RWPE2 (cell line): ENCODE measurements around the gene TMEM232.
"Not testable (repeated sequence)": the region's sequence is repeated elsewhere in the genome, so short reads cannot be mapped to it uniquely, and the experiment has no call there.

Source experiments
- ATAC-seq: fragments of 200-7000 bp; cut with Tn5 transposase; 3 replicates; pipeline ENCODE4 v1.9.1; 2021; ENCODE audit warnings: low read depth
- DNase-seq: peaks from one replicate; pipeline ENCODE4 v3.0.0-alpha.2; 2020; ENCODE audit warnings: low spot score
- H3K27ac ChIP-seq: fragments of 450-650 bp; 2 replicates; pipeline ENCODE4 v1.5.1; 2017; ENCODE audit warnings: mild to moderate bottlenecking; ENCODE audit not compliant: poor library complexity, severe bottlenecking
- H3K27me3 ChIP-seq: fragments of 250-450 bp; sonication (Bioruptor Pico); 2 replicates; pipeline ENCODE4 v1.5.1; 2021; ENCODE audit warnings: mild to moderate bottlenecking, moderate library complexity; ENCODE audit not compliant: insufficient read depth, poor library complexity, severe bottlenecking
- H3K36me3 ChIP-seq: fragments of 250-450 bp; sonication (Bioruptor Pico); 2 replicates; pipeline ENCODE4 v1.5.1; 2020; ENCODE audit warnings: low read depth, mild to moderate bottlenecking, moderate library complexity
- H3K4me1 ChIP-seq: fragments of 250-450 bp; sonication (Bioruptor Pico); 2 replicates; pipeline ENCODE4 v1.5.1; 2021; ENCODE audit warnings: mild to moderate bottlenecking, moderate library complexity; ENCODE audit not compliant: insufficient read depth, poor library complexity, severe bottlenecking
- H3K4me3 ChIP-seq: fragments of 250-450 bp; sonication (Bioruptor Pico); 2 replicates; pipeline ENCODE4 v1.5.1; 2021; ENCODE audit warnings: mild to moderate bottlenecking, moderate library complexity; ENCODE audit not compliant: severe bottlenecking
- H3K9me3 ChIP-seq: fragments of 250-450 bp; sonication (Bioruptor Pico); 2 replicates; pipeline ENCODE4 v1.5.1; 2021; ENCODE audit warnings: mild to moderate bottlenecking, moderate library complexity; ENCODE audit not compliant: severe bottlenecking
- TF ChIP-seq, protein P1 (sequence below): fragments of 450-650 bp; IDR thresholded peaks from one replicate; pipeline ENCODE4 v1.5.1; 2017; ENCODE audit warnings: mild to moderate bottlenecking, moderate library complexity; ENCODE audit not compliant: poor library complexity, severe bottlenecking

Gene TMEM232

DNA sequence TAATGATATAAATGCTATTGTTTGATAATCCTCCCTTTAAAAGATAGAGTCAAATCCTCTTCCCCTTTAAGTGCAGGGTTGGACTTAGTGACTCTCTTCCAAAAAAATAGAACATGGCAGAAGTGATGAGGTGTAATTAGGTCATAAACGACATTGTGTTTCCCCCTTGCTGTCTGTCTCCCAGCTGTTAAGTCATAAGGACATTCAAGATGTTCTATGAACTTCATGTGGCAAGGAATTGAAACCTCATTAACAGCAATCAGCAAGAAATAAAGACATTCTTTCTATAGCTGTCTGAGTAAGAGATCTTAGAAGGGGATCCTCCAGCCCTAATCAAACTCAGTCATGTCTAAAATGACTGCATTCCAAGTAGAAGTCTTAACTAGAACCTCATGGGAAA is 9.1 kb upstream of the TMEM232 start:
- Histone ChIP-seq H3K9me3 (no peaks in the 10 kb centered on the region), H3K4me3 (no peak overlapping the region), H3K36me3 (0 out of 2 replicates have a peak, but pooled peaks cover 4% of the 10 kb centered on the region), H3K4me1 (peaks cover 16% of the 10 kb centered on the region), H3K27ac (no peak overlapping the region), H3K27me3 (no peaks in the 10 kb centered on the region)
- no peak for DNase-seq
- TF ChIP-seq, protein P1, sequence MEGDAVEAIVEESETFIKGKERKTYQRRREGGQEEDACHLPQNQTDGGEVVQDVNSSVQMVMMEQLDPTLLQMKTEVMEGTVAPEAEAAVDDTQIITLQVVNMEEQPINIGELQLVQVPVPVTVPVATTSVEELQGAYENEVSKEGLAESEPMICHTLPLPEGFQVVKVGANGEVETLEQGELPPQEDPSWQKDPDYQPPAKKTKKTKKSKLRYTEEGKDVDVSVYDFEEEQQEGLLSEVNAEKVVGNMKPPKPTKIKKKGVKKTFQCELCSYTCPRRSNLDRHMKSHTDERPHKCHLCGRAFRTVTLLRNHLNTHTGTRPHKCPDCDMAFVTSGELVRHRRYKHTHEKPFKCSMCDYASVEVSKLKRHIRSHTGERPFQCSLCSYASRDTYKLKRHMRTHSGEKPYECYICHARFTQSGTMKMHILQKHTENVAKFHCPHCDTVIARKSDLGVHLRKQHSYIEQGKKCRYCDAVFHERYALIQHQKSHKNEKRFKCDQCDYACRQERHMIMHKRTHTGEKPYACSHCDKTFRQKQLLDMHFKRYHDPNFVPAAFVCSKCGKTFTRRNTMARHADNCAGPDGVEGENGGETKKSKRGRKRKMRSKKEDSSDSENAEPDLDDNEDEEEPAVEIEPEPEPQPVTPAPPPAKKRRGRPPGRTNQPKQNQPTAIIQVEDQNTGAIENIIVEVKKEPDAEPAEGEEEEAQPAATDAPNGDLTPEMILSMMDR, result no peak
- no peak for ATAC-seq

DNA sequence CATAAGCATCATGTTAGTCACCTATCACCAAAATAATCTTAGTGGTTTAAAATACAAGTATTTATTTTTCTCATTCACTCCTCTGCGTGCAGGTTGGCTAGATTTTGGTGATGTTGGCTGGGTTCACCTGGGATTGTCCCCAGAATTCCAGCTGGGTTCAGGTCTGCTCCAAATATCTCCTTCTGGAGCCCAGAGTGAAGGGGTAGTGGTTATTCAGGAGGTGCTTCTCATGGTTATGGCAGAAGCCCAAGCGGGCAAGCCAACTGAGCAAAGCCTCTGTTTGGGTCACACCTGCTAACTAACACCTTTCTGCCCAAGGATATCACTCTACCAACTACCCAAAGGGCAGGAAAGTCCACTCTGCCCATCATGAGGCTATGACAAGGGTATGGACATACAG is 7.6 kb upstream of the TMEM232 start:
- Histone ChIP-seq H3K36me3 (no peaks in the 10 kb centered on the region), H3K27me3 (no peaks in the 10 kb centered on the region), H3K4me1 (peaks cover 6% of the 10 kb centered on the region), H3K9me3 (no peaks in the 10 kb centered on the region), H3K4me3 (no peak overlapping the region), H3K27ac (no peak overlapping the region)
- ATAC-seq (no peak), DNase-seq (no peak)
- TF ChIP-seq, protein P1, result no peak

DNA sequence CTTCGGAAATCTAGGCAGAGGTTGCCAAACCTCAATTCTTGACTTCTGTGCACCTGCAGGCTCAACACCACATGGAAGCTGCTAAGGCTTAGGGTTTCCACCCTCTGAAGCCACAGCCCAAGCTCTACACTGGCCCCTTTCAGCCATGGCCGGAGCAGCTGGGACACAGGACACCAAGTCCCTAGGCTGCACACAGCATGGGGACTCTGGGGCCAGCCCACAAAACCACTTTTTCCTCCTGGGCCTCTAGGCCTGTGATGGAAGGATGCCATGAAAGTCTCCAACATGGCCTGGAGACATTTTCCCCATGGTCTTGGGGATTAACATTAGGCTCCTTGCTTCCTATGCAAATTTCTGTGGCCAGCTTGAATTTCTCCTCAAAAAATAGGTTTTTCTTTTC is 5.0 kb upstream of the TMEM232 start:
- H3K36me3 ChIP-seq, H3K27ac ChIP-seq, H3K4me3 ChIP-seq, H3K27me3 ChIP-seq, ATAC-seq, DNase-seq, H3K9me3 ChIP-seq, H3K4me1 ChIP-seq: not testable (repeated sequence)

DNA sequence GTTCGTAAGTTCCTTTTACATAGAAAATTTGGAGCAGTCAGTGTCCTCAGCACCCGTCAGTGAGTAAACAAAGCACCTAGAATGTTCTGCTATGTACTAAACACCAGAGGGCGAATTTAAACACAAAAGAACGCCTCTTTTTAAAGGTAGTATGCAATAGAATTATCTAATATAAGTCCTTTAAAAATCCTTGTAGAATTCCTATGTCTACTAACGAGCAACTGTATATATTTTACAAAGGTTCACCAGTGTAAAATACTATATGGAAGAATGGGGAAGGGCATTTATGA is 499 bp upstream of the TMEM232 start:
- H3K9me3 ChIP-seq, result no peaks in the 10 kb centered on the region
- H3K27me3 ChIP-seq, result no peaks in the 10 kb centered on the region
- DNase-seq, result no peak
- H3K36me3 ChIP-seq, result no peaks in the 10 kb centered on the region; the same call in 1 of the 2 replicates
- peak; percentile 37; the same call in 2 of the 3 replicates for ATAC-seq
- no peaks in the 10 kb centered on the region for H3K4me1 ChIP-seq
- H3K27ac ChIP-seq, result no peak overlapping the region
- H3K4me3 ChIP-seq, result peak overlapping the region; percentile 30
- TF ChIP-seq, protein P1, result peak; percentile 24

DNA sequence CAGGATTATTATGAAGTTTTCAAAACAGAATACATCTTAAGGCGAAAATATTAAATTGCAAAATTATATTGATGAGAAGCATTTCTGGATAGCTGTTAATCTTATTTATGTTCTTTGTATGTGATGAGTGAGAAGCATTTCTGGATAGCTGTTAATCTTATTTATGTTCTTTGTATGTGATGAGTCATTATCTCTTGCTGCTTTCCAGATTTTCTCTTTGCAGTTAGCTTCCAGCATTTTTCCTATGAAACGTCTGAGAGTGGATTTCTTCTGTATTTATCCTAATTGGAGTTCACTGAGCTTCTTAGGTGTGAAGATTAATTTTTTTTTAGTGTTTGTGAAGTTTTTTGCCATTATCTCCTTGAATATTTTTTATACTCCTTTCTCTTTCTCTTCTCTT is 8.2 kb downstream of the TMEM232 start:
- Histone ChIP-seq H3K4me1 (no peaks in the 10 kb centered on the region), H3K27ac (no peak overlapping the region), H3K9me3 (no peaks in the 10 kb centered on the region), H3K36me3 (no peaks in the 10 kb centered on the region), H3K27me3 (peaks cover 6% of the 10 kb centered on the region), H3K4me3 (no peak overlapping the region)
- DNase-seq (no peak), ATAC-seq (no peak)
- TF ChIP-seq, protein P1, result no peak
